Measurements from ENCODE around the gene LRRC8C. TPM values are rescaled to one million over a fixed set of nuclear protein-coding genes. Genes with fewer than 3 reads are reported as not detected.

The LRRC8C gene
- total and polyA plus RNA-seq, 2 experiments from 2014 or later, result 3.6 to 7.3 TPM

- Histone ChIP-seq H3K79me2 (ENCODE audit: insufficient read depth) (peaks cover 96% of the 10 kb centered on the region), H3K4me1 (ENCODE audit: insufficient read depth) (no peaks in the 10 kb centered on the region), H3K9ac (no peak overlapping the region), H3K36me3 (ENCODE audit: low read depth) (no peaks in the 10 kb centered on the region; the same call in 1 of the 2 replicates), H2AFZ (no peak overlapping the region), H3K27ac (no peak overlapping the region), H3K9me3 (ENCODE audit: low read depth) (no peaks in the 10 kb centered on the region), H4K20me1 (ENCODE audit: insufficient read depth) (no peaks in the 10 kb centered on the region), H3F3A (ENCODE audit: insufficient read depth) (no peaks in the 10 kb centered on the region), H3K4me2 (ENCODE audit: unreplicated experiment) (no peak overlapping the region), H3K27me3 (replicated peaks; ENCODE audit: insufficient read depth) (no peaks in the 10 kb centered on the region), H3K9me2 (ENCODE audit: insufficient read depth) (no peaks in the 10 kb centered on the region), H3K4me3 (no peak overlapping the region)
- DNase-seq, result no peak
- WGBS, 2 experiments (ENCODE audit: low coverage in 1 of 2, low lambda C conversion rate in 2 of 2, missing lambda C conversion rate in 2 of 2), result 45 to 51% methylated on average over 1 of the region's 1 CpG
- TF ChIP-seq EZH2 (IDR thresholded peaks at IDR 0.05; ENCODE audit: insufficient read depth, poor library complexity, severe bottlenecking) (no peak), EZH2phosphoT487 (IDR thresholded peaks at IDR 0.05; ENCODE audit: insufficient read depth, low read depth) (no peak)
- in situ Hi-C loops (cut with MboI), result loop anchor here (25.0 kb wide), 1 partner anchor 341 kb away; the partner anchor contains the start of gene ZNF326
Measured at GRCh38 chr1:89646259-89646658, 13.3 kb downstream of the LRRC8C start.

DNA sequence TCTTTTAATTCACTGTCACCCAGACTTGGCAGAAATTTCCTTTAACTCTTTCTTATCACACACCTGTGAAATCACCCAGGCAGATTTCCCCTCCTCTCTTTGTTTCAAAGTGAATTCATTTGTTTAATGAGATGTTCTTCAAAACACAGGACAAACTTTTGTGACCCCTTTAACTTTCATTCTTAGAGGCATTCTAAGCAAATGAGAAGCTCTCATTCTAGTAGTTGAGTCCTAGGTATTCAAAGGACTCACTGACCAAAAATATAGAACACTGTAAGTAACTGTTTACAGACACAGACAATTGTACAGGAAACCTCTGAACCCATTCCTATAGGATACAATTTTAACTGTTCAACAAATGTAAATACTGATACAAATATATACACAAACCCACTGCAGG lies 16.9 kb downstream of the LRRC8C start:
- Histone ChIP-seq H3K79me2 (ENCODE audit: insufficient read depth) (peaks cover 95% of the 10 kb centered on the region), H3K4me3 (no peak overlapping the region), H3K4me2 (ENCODE audit: unreplicated experiment) (no peak overlapping the region), H2AFZ (peak overlapping the region; percentile 13; the same call in 1 of the 2 replicates), H3K27ac (no peak overlapping the region), H3K4me1 (ENCODE audit: insufficient read depth) (no peaks in the 10 kb centered on the region), H3F3A (ENCODE audit: insufficient read depth) (no peaks in the 10 kb centered on the region), H3K36me3 (ENCODE audit: low read depth) (no peaks in the 10 kb centered on the region; the same call in 1 of the 2 replicates), H3K9ac (no peak overlapping the region), H3K27me3 (replicated peaks; ENCODE audit: insufficient read depth) (no peaks in the 10 kb centered on the region), H3K9me3 (ENCODE audit: low read depth) (no peaks in the 10 kb centered on the region), H4K20me1 (ENCODE audit: insufficient read depth) (no peaks in the 10 kb centered on the region), H3K9me2 (ENCODE audit: insufficient read depth) (no peaks in the 10 kb centered on the region)
- no peak for DNase-seq
- no peak for TF ChIP-seq EZH2phosphoT487 (IDR thresholded peaks at IDR 0.05; ENCODE audit: insufficient read depth, low read depth)
- no peak for TF ChIP-seq EZH2 (IDR thresholded peaks at IDR 0.05; ENCODE audit: insufficient read depth, poor library complexity, severe bottlenecking)
- in situ Hi-C loops (cut with MboI), result loop anchor here (25.0 kb wide), 1 partner anchor 338 kb away; the partner anchor contains the start of gene ZNF326

- TF ChIP-seq EZH2phosphoT487 (IDR thresholded peaks at IDR 0.05; ENCODE audit: insufficient read depth, low read depth), result no peak
- TF ChIP-seq EZH2 (IDR thresholded peaks at IDR 0.05; ENCODE audit: insufficient read depth, poor library complexity, severe bottlenecking), result no peak
- no peak overlapping the region for H3K4me3 ChIP-seq
- H3K36me3 ChIP-seq (ENCODE audit: low read depth), result no peaks in the 10 kb centered on the region
- peaks cover 95% of the 10 kb centered on the region for H3K79me2 ChIP-seq (ENCODE audit: insufficient read depth)
- no peak for DNase-seq
- no peaks in the 10 kb centered on the region for H3K9me3 ChIP-seq (ENCODE audit: low read depth)
- no peaks in the 10 kb centered on the region for H3K4me1 ChIP-seq (ENCODE audit: insufficient read depth)
- H3F3A ChIP-seq (ENCODE audit: insufficient read depth), result no peaks in the 10 kb centered on the region
- no peaks in the 10 kb centered on the region for H4K20me1 ChIP-seq (ENCODE audit: insufficient read depth)
- no peak overlapping the region for H3K27ac ChIP-seq
- H3K4me2 ChIP-seq (ENCODE audit: unreplicated experiment), result no peak overlapping the region
- in situ Hi-C loops (cut with MboI), result no loop called here
- H3K9me2 ChIP-seq (ENCODE audit: insufficient read depth), result no peaks in the 10 kb centered on the region; the same call in 1 of the 2 replicates
- no peaks in the 10 kb centered on the region for H3K27me3 ChIP-seq (replicated peaks; ENCODE audit: insufficient read depth)
- 80 to 81% methylated on average over 2 of the region's 2 CpGs for WGBS, 2 experiments (ENCODE audit: low coverage in 1 of 2, low lambda C conversion rate in 2 of 2, missing lambda C conversion rate in 2 of 2)
- no peak overlapping the region for H3K9ac ChIP-seq
- H2AFZ ChIP-seq, result no peak overlapping the region
Measured at GRCh38 chr1:89652373-89652772, 19.5 kb downstream of the LRRC8C start.

GRCh38 chr1:89657886-89658285 lies 25.0 kb downstream of the LRRC8C start:
- no peaks in the 10 kb centered on the region for H3K36me3 ChIP-seq (ENCODE audit: low read depth)
- no peaks in the 10 kb centered on the region for H3K9me3 ChIP-seq (ENCODE audit: low read depth)
- TF ChIP-seq EZH2 (IDR thresholded peaks at IDR 0.05; ENCODE audit: insufficient read depth, poor library complexity, severe bottlenecking) (no peak), EZH2phosphoT487 (IDR thresholded peaks at IDR 0.05; ENCODE audit: insufficient read depth, low read depth) (no peak)
- H3K4me3 ChIP-seq, result no peak overlapping the region
- no peak overlapping the region for H2AFZ ChIP-seq
- no peak overlapping the region for H3K4me2 ChIP-seq (ENCODE audit: unreplicated experiment)
- H3K9ac ChIP-seq, result no peak overlapping the region
- no peak for DNase-seq
- in situ Hi-C loops (cut with MboI), result no loop called here
- H4K20me1 ChIP-seq (ENCODE audit: insufficient read depth), result no peaks in the 10 kb centered on the region
- peaks cover 17% of the 10 kb centered on the region for H3K4me1 ChIP-seq (ENCODE audit: insufficient read depth)
- H3K79me2 ChIP-seq (ENCODE audit: insufficient read depth), result peaks cover 85% of the 10 kb centered on the region
- H3F3A ChIP-seq (ENCODE audit: insufficient read depth), result peaks cover 23% of the 10 kb centered on the region
- WGBS, 2 experiments (ENCODE audit: low coverage in 1 of 2, low lambda C conversion rate in 2 of 2, missing lambda C conversion rate in 2 of 2), result 95 to 98% methylated on average over 3 of the region's 3 CpGs
- H3K9me2 ChIP-seq (ENCODE audit: insufficient read depth), result no peaks in the 10 kb centered on the region; the same call in 1 of the 2 replicates
- no peak overlapping the region for H3K27ac ChIP-seq
- no peaks in the 10 kb centered on the region for H3K27me3 ChIP-seq (replicated peaks; ENCODE audit: insufficient read depth)
